ENCODE results near the gene SYT7.

DNA sequence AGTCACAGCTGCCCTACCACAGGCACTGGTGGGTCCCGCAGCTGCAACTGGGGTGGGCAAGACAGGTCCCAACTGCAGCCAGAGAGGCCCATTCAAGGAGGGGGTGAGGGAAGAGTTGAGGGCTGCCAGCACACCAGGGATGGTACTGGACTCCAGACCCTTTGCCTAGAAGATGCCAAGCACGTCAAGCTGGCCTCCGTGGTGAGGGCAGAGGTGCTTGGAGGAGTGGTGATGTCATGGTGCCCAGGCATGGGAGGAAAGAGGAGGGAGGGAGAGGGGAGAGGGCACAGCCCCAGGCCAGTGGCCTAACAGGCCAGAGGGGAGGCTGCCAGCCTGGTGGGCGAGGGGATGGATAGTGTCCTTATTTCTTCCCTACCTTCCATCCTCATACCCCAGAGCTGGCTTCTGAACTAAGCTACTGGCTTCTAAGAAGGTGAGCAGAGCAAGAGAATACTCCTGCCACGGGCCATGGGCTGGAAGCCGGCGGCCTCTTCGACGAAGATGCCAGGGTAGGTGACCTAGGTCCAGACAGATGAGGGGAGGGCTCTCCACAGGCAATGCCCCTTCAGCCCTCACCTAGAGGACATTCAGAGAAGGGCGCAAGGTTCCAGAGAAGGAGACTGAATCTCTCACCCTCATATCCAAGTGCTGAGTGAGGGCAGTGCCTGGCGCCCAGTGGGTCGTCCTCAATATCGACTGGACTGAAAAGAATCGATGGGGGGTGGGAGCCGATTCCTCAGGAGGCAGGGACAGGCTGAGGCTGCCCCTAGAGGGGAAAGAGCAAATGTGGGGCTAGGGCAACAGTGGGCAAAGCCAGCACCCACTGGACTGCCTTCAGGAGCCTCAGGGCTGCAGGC lies 1.8 kb downstream of the SYT7 start:
- no peak for TF ChIP-seq EZH2 (IDR thresholded peaks at IDR 0.05; ENCODE audit: low read length)
- TF ChIP-seq, protein P1, sequence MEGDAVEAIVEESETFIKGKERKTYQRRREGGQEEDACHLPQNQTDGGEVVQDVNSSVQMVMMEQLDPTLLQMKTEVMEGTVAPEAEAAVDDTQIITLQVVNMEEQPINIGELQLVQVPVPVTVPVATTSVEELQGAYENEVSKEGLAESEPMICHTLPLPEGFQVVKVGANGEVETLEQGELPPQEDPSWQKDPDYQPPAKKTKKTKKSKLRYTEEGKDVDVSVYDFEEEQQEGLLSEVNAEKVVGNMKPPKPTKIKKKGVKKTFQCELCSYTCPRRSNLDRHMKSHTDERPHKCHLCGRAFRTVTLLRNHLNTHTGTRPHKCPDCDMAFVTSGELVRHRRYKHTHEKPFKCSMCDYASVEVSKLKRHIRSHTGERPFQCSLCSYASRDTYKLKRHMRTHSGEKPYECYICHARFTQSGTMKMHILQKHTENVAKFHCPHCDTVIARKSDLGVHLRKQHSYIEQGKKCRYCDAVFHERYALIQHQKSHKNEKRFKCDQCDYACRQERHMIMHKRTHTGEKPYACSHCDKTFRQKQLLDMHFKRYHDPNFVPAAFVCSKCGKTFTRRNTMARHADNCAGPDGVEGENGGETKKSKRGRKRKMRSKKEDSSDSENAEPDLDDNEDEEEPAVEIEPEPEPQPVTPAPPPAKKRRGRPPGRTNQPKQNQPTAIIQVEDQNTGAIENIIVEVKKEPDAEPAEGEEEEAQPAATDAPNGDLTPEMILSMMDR (optimal IDR thresholded peaks at IDR 0.05 in 1 of 3, IDR thresholded peaks at IDR 0.05 in 1 of 3, conservative IDR thresholded peaks at IDR 0.05 in 1 of 3; ENCODE audit: extremely low read depth in 1 of 3, insufficient read depth in 2 of 3, low read length in 3 of 3), result peak in 1 of 3 experiments; percentile 16
